NCI-H1436 (cell line): Measurements from ENCODE around the gene SDC4.
A peak's percentile ranks its signal among the peaks of the same experiment; 100 is the strongest.
"Not testable (repeated sequence)": the region's sequence is repeated elsewhere in the genome, so short reads cannot be mapped to it uniquely, and the experiment has no call there.

Source experiments
- DNase-seq: peaks from one replicate; lab custom pipeline; 2025; lab: John Stamatoyannopoulos, UW

Gene SDC4

DNA sequence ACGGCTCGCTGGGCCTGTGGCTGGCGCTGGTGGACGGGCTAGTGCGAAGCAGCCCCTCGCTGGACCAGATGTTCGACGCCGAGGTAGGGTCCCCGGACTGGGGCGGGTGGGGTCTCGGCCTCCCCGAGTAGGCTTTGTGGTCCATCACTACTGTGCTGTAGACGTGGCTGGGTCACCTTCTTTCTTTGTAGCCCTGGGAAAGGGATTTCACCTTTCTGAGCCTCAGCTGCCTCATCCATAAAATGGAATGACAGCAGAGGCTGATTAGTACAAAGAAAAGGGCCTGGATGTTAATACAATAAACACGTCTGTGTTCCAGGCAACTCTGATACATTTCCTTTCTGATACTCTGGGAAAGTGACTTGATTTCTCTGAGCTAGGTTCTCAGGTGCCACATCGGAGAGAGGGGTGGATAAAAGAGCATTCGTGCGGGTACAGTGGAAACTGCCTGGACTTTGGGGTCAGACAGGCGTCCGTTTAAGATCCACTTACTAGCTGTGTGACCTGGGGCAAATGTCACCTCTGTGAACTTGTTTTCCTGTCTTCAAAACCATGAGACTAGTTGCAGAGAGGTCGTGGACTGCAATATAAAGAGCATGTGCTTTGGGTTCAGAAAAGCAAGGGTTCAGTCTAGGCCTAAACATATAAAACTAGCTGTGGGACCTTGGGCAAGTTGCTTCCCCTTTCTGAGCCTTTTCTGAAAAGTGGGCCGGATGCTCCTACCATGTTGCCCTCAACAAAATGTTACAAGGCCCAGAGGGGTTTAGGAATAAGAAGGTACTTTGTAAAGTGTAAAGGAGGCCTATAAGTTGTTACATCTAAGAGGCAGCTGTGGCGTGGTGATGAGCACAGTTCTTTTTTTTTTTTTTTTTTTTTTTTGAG, 15.6 kb upstream of the SDC4 start:
- DNase-seq = no peak

DNA sequence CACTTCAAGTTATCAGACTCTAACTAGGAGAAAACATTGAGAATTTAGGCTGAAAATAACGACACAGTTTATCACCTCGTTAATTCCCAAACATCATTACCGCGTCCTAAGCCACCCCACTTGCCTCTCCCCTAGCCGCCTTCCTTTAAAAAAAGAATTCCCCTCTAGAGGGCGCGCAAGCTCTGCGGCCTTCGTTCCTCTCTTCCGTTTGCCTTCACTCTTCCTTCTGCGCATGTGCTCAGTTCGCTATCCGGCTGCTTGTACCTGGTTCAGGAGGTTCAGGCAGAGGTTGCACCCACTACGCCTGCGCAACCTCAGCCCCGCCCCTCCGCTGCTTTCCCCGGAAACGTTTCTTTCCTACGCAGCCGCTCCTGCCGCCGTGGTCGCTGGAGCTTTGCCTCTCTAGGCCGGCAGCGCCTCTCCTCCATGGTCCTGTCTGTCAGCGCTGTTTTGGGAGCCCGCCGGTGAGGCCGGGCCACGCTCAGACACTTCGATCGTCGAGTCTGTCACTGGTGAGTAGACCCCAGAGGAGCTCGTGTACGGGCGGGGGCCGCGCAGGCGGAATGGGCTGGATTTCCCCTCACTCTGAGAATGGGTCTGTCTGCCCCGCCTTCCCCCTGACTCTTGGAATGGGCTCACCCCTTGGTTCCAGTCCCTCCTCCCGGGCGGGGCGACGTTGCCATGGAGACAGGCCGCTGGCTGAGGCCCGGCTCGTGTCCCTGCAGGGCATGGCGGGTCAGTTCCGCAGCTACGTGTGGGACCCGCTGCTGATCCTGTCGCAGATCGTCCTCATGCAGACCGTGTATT, 14.8 kb upstream of the SDC4 start, which contains the start of gene SYS1:
TSS of gene SYS1 (plus strand) at position 353 of the 807 bp plus-strand sequence. CDS start at position 729, 376 bp downstream.
- peak; percentile 97 for DNase-seq

DNA sequence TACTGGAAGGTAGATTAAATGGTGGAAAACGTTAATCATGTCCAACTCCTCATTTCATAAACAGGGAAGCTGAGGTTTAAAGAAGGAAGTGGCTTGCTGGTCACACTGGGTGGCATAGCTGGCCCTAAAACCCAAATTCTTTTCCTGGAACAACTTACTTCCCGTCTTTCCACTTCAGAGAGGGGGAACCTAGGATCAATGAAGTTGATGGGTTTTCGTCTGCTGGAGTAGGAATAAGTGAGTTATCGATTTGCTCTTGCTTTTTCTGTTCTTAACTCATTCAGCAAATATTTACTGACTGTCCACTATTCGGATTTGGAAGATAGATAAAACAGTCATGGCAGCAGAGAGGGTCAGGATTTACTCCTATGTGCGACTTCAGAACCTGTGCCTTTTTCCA, 13.6 kb upstream of the SDC4 start:
- no peak for DNase-seq

DNA sequence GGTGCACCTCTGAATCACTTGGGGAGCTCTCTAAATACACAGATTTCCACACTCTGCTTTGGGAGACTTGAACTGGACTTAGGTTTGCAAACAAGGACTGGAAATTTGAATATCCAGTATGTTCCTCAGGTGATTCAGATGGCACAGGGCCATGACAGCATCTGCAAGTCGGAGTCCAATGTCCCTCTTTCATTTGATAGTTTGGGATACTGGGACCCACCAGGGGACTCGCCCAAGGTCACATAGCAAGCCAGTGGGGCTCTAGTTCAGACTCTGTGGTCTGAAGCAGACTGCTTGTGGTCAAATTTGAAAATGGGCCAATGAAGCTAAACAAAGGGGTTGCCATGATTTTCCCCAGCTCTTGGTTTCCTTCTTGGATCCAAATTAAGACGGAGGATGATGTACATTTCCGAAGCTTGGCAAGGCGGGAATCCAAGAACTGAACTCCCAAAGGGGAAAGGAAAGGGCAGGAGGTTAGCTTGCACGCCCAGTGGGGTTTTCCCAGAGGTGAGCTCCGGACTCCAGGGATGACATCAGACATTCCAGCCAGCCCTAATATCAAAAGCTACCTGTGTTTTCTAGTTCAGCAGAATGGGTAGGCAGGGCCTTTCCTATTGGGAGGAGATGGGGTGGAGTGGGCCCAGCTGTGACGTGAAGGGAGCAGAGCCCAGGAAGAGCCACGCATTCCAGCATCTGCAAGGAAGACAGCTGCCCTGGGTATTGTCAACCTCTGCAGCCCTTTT, 11.4 kb upstream of the SDC4 start:
- DNase-seq = no peak

DNA sequence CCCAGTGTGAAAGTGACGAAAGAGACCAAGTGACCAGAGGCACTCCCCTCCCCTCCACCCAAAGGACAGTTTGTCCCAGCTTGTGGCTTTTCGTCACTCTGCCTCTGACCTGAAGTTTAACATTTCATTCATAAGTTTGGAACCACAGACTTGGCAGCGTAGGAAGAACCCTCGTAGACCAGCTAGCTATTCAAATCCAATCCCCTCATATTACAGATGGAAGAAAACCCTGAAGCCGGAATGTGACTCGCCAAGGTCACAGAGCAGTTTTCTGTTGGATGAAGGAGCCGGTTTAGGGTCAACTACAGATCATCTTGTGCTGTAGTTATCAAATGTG, 10.8 kb upstream of the SDC4 start:
- DNase-seq = no peak

DNA sequence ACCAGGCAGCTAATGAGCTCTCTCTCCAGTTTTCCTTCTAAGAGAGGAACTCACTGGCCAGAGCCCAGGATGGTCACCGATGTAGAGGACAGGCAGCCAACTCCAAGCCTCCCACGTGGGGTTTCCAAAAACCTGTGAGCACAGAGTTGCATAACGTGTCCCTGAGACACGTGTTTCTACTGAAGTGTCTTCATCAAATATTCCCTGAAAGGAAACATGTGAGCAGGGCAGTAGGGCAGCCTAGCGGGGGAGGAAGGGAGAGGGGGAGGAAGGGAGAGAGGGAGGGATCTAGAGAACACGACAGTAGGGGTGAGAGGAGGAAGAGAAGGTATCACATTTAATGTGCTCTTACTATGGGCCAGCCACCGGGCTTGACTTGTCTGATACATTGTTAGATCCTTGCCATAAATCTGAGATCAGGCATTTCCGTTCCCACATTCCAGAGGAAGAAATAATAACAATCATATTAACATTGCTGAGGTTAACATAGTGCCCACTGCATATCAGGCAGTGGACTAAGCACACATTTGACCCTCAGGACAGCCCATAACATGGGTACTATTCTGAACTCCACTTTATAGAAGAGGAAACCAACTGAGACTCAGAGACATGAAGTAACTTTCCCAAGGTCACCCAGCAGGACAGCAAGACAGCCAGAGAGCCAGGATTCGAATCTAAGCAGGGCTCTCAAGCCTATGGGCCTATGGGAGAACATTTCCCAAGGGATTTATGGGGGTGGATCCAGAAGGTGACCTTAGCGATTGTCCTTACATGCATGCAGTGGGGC, 10.3 kb upstream of the SDC4 start:
- no peak for DNase-seq

DNA sequence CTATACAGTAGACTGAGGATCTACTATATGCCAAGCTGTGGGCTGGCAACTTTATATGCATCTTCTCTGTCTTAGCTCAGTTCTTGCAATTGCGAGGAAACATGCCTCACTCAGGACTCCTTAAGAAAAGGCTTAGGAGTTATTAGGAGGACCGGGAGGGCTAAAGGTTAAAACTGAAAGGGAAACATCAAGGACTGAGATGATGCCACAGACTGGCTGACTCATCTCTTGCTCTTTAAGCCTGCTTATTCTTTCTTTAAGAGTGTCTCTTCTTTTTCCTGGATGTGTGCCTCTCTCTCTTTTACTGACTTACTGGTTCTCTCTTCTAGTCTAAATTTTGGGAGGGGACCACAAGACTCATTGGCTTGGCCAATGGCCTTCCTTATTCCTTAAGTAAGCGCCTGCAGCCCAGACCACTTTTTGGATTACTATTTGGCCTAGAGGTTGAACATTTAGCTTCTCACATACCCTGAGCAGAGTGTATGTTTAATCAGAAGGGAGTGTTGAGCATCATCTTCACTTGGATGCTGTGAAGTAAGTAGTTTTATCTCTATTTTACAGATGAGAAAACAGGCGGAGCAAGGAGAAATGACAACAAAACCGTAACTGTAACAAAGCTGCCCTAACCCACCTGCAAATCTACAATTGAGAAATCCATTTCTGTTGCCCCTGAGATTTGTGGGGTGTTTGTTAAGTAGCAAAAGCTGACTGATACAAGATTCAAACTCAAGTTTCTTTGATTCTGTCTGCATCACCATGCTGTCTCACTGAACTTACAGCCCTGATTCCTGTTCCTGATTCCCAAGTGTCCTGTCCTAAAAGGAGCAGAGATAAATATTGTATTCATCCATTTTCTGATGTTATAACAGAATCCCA, 7.2 kb upstream of the SDC4 start:
- no peak for DNase-seq

DNA sequence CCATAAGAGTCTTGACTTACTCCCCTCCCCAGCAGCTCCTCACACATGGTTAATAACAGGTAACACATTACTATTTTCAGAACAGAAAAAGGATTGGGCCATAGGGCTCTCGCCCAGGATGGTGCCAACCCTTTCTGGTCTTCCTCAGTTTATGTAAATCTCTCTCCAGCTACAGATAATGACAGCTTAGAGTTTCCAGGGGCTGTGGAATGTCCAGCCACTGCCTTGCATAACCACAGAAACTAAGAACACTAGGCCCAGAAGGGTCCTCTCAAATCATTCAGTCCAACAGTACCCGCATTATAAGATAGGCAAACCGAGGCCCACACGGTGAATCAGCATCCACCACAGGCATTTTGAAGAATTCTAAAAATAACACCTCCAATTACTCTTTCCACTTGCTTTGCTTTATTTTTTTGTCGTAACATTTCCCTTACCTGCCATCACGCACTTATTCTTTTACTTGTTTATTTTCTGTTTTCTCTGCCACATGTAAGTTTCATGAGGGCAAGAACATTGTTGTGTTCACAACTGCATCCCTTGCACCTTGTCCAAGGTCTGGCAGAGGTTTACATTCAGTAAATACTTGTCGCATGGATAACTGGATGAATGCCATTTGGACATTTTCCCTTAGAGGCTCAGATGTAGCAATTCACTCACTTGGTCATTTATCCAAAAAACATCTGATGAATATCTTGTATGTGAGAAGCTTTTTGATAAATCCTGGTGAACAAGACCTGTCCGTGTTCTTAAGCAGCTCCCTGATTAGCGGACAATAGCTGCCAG, 6.4 kb upstream of the SDC4 start:
- DNase-seq = no peak

DNA sequence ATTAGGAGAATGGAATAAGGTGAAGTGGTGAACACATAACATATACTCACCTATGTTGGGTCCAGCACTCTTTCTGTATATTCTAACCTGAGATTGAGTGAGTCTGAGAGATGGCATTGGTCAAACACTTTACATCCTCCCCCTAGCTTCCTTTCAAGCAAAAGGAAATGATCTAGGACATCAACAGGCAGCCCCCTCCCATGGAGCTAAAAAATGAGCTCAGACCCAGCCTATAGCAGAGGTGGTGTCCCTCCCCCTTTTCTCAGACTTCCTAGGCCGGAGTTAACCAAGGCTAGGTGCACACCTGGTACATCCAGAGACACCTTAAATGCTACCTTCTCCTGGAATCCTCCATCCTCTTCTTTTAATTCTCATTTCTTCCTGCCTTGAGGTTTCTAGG, 5.5 kb upstream of the SDC4 start:
- DNase-seq = no peak

DNA sequence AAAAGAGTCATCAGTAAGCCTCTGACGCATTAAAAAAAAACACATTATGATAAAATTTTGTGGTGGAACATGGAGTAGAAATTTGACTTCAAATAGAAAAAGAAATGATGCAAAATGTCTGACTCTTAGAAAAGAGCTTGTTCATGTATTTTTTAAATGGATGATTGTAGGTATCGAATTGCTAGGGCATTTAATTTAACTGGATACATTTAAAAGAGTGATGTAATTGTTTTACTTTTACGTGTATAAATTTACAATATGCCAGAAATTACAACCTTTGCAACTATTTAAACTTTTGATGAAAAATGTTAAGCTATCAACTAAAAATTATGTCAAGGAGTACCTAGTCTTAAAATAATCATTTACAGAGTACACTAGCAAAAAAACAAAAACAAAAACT, 4.5 kb upstream of the SDC4 start:
- no peak for DNase-seq

DNA sequence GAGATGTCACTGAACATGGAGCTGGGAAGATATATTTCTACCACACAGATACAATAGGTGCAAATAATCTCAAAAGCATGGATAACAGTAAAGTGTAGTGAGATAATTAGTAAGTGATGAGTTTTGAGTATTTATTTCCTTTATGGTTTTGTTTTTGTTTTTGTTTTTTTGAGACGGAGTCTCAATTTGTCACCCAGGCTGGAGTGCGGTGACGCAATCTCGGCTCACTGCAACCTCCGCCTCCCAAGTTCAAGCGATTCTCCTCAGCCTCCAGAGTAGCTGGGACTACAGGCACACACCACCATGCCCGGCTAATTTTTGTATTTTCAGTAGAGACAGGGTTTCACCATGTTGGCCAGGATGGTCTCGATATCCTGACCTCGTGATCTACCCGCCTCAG, 2.6 kb upstream of the SDC4 start:
- DNase-seq = not testable (repeated sequence)

DNA sequence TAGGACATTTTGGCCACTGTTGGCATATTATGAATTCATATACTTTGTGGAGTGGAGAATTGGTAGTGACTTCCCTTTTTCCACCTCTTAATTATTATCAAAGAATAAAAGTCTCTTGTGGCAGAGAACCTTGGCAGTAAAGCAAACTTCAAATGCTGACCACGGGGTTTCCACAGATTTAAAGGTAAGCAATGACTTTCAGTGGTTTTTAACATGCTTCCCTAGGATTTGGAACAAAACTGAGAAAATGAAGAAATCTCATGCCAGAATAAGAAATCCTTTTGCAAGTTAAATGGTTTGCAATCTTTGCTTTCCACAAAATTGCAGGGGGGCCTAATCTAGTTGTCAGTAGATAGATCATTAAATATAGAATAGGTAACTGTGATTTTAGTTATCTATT, 2.0 kb upstream of the SDC4 start:
- DNase-seq = no peak

DNA sequence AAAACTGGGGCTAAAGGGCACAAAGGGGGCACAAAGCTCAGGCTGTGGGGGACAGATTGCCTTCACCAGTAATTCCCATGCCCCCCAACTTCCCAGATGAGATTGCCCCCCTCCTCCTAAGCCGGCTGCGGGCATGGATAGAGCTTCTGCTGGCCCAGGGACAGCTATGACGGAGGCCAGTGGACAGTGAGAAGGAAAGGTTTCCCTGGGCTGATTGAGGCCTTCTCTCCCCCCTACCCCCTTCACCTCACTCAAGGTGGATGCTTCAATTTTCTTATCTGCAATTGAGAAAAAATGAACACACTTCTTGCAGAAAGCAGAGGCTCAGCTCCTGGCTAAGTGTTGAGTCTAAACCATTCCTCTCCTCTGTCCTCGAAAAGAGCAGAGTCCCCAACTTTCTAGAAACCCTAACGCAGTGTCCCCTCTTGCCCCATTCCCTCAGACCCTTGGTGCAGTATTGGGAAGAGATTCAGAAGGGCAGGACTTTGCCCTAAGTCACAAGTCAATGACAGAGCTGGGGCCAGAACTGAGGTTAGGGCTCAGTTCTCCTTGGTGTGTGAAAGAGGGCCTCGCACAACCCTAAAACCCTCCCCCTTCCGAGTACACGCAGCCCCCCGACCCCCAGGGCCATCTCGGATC, 808 bp downstream of the SDC4 start:
- DNase-seq = no peak

DNA sequence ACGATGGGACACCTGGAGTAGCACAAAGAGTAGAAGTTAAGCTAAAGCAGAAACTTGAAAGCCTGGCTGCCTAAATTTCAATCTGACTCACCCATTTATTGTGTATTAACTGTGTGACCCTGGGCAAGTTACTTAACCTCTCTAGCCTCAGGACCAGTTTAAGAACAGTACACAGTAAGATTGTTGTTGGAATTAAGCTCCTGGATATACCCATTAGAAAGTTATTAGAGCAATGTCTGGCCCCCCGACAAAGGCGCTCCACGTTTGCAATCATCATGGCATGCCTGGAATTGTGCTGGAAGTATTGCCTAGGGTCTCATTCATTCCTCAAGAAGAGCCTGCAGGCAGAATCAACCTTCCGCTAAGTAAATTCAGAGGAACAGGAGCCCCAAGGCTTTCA, 1.4 kb downstream of the SDC4 start:
- DNase-seq = no peak

DNA sequence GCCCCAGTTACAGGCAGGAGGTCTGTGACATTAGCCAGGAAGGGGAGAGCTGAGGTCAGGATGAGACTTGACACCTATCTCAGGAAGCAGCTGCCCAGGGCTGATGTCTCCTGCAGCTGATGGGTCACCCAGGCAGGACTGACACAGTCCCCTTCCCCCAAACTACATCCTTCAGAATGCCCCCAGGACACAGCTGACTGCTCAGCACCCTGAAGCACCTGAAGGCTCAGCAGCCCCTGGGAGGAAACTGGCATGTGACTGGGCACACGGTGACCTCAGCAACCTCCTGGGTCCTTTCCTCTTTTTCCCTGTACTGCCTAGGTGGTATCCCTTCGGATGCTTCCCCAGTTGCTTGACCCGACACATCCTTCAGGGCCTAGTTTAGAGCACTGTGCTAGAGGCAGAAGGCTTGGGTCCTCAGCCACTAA, 1.9 kb downstream of the SDC4 start:
- DNase-seq = no peak

DNA sequence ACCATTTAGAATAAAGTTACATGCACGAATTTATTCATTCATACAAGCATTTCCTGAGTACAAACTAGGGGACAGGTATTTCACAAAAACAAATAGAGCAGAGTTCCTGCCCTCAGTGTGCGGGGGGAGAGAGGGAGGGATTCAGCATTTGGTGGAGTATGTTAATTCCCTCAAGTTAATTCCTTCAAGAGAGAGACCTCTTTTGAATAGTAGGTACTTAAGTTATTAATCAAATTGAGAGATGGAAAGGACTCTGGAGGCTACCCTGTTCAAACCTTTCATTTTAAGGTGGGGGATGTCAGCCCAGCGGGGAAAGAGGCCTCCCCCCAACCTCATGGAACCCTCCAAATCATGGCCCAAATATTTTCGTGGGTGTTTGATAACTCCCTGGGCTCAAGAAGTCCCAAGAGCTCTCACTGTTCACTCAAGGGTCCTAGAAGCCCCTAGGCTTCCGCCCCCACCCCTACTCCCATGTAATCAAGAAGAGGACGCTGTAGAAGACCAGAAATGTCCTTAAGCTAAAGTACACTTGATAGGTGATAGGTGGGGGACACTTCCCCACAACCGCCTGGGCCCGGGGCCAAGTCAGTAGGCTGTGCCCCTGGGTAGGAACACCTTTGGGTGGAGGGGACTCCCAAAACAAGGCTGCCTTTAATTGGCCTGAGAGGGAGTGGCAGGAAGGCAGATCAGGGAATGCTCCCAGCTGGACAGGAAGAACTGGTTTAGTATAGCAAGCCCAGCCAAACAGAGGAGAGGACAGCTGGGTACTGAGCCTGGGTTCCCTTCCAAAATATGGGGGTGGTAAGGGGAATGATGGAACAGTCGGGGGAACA, 2.9 kb downstream of the SDC4 start:
- no peak for DNase-seq

DNA sequence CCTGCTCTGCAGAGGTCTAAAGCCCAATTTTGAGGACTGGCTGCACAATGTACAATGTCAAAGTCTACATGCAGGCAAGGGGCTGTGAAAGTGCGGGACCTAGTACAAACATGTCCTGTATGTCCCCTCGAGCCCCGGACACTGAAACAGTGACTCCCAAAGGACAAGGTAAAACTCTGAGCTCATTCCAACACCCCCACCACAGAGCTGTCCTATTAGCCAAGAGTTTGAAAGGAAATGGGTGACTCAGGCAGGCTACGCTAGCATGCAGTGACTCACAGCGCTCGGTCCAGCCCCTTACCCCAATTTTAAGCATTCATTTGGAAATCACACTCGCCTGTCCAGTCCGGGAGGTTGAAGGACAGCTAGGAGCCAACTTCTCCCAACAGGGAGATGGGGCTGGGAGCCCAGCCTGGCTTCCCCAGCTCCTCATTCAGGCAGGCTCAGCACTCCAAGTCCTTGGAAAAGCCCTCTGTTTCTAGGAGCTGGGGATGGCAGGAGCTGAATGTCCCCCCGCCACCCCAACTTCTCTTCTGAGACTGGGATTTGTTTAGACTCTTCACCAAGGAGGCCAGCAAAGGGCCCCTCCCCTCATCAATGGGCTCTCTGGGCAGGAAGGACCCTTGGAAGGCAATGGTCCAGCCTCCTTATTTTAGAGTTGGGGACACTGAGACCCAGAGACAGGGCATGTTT, 3.9 kb downstream of the SDC4 start:
- DNase-seq = no peak
